AML-193 (cell line): ENCODE measurements around the gene KNDC1.

Experiments
- DNase-seq, 2 experiments: peaks; one replicate each; lab custom pipeline; 2025; lab: John Stamatoyannopoulos, UW

The KNDC1 gene

DNA sequence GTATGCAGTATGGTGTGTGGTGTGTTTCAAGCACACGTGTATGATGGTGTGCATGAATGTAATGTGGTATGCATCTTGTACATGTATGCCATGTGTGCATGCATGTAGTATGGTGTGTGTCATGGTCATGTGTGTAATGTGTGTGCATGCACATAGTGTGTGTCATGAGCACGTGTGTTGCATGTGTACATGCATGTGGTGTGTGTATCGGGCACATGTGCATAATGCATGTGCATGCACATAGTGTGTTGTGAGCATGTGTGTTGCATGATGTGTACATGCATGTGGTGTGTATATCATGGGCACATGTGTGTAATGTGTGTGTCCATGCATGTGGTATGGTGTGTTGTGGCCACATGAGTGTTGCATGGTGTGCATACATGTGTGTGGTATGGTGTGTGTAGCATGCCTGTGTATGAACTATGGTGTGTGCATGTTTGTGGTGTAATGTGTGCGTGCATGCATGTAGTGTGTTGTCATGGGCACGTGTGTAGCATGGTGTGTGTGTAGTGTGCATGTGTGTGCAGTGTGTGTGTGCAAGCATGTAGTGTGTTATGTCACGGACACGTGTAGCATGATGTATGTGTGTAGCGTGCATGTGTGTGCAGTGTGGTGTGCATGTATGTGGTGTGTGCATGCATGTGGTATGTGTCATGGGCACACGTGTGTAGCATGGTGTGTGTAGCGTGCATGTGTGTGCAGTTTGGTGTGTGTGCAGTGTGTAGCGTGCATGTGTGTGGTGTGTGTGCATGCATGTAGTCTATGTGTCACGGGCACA lies 17.6 kb downstream of the KNDC1 start:
- no peak for DNase-seq

DNA sequence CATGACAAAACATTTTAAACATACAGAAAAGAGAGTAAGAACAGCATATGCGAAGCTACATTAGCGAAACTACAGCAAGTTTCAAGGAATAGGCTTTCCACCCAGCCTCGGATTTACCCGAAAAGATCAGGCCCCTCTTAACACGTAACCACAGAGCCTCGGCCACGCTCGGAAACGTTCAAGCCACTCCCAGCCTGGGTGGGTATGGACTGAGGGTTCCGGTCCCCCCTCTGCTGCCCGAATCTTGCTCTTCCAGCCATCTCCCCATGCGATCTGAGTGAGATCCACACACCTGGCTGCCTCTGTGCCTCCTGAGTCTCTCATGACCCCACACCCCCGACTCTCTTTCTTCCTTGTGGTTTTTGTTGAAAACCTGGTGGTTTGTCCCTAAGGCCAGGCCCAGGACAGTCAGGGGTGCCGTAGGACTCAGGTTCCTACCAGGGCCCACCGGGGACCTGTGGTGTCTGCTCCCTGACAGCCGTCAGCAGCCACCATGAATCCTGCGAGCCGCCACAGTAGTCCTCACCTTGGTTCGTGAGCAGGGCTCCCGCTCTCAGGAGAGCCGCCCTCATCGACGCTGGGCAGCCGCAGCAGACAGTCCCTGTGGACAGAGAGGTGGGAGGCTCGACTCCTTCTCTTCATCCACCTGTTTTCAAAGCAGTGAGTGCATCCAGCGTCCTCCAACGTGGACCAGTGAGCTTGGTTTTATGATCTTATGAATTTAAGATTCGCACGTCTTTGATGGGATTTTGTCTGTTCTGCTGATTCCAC lies 18.5 kb downstream of the KNDC1 start:
- DNase-seq, result no peak

DNA sequence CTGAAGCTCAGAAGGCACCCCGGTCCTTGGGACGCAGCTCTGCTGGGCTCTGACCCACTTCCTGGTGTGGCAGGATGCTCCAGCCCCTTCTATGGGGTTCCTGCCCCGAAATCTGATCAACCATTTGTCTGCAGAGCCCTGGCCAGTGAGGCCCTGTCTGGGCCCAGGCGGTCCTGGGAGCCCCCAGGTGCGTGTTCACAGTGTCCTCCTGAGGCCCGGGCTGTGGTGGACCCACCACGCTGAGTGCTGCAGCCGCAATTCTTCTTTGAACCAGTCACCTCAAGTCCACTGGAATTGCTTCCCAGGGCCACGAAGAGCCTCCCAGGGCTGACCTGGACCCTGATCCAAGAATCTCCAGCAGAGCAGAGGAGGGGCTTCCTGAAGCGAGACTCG lies 19.1 kb downstream of the KNDC1 start:
- DNase-seq, result no peak

DNA sequence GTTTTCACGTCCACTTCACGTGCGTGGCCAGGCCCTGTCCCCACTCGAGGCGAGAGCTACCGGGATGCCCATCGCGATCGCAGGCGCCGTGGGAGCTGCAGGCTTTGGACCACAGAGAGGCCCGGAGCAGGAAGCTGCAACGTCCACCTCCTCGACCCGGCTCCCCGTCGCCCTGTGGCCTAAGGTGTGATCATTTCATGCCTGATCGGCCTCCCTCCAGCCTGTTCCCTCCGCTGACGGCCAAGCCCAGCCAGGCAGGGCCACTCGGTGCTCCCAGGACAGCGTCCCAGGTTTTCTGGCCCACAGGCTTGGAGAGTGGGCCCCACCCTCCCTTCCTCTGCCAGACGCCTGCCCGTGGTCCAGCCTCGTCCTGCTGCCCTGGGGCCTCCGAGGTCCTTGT lies 19.6 kb downstream of the KNDC1 start:
- no peak for DNase-seq

DNA sequence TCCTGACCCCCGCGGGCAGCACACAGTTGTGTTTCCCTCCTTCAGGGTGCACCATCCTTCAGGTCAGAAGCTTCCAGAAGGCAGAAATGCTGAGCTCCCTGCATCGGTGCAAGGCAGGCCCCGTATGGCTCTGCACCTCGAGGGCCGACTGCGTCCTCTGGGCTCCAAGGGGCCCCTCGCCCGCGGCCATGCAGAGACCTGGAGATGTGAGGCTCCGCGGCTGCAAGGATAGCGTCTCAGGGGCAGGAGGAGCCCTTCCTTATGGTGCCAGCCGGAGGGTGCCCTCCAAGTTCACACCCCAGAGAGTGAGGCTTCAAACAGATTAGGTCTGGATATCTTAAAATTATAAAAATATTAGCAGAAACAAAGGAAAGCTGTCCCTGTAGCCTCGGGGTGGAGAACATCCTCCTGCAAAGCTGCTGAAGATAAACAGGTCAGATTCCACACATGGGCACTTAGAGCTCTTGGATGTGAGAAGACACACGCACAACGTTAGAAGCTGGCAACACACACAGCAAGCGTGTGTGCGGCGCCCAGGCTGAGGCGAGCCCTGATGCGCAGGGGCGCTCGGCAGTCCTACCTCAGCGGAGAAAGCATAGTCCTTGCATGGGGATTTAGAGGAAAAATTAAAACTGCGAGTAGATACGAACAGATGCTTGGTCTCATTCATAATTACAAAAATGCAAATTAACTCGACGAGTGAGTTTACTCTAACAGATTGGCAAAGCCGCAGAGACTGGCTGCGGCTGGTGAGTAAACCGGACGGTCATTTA lies 20.4 kb downstream of the KNDC1 start:
- no peak for DNase-seq

DNA sequence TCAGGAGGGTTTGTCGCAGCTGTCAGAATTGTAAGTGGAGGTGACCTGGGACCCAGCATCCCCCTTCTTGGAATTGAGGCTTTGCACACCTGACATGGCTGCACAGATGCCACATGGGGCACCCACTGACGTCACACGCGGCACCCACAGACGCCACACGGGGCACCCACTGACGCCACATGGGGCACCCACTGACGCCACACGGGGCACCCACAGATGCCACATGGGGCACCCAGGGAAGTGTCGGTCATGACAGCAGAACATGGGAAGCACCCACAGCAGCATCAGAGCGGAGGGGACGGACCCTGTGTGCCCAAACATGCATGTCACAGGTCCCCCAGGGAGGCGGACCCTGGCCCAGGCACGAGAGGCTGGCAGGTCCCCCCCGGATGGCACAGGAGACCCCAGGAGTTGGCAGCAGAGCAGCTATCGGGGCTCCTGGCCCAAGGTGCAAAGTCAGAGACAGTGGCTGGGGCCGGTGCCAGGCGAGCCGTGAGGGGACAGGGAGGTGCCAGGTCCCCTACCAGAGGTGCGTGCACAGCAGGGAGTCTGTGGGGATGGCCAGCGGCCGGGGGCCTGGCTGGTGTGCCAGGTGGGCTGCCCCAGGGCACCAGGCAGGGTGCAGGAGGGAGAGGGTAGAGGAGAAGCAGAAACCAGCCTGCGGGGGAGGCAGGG lies 21.1 kb downstream of the KNDC1 start:
- DNase-seq, result no peak

DNA sequence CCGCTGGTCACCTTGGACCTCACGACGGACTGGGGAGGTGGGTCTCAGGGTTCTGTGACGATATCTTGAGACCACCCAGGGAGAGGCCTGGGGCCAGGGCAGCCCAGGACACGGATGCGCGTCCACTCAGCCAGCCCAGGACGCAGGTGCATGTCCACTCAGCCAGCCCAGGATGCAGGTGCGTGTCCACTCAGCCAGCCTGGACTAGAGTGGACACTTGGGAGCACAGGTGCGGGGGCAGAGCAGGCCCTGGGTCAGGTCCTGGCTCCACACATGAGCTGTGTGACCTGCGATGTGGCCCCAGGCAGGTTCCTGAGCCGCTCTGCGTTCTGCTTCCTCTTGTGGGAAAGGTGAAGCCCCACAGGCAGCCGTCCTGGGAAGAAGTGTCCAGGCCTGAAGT lies 22.2 kb downstream of the KNDC1 start:
- DNase-seq, result no peak

DNA sequence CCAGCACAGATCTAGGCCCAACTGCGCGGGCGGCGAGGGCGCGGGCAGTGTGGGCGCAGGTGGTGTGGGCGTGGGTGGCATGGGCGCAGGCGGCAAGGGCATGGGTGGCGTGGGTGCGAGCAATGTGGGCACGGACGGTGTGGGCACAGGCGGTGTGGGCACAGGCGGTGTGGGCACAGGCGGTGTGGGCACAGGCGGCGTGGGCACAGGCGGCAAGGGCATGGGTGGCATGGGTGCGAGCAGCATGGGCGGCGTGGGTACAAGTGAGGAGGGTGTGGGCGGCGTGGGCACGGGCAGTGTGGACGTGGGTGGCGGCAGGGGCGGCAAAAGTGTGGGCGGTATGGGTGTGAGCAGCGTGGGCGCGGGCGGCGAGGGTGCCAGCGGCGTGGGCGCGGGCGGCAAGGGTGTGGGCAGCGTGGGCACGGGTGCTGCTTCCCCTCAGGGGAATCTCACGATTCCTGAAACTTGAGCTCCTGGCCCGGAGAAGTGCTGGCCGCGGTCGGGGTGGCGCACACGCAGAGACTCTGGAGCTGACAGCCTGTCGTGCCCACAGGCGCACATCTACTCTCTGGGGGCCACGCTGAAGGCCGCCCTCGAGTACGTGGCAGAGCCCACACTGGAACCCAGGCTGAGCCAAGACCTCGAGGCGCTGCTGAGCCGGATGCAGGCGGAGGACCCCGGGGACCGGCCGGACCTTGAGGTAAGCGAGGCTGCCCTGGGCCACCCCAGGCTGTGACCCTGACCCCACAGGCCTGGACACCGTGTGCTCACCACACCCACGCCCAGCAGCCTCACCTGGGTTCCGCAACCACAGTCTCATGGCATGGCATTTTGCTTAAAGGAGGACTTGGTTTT lies 23.0 kb downstream of the KNDC1 start:
- DNase-seq, result no peak

DNA sequence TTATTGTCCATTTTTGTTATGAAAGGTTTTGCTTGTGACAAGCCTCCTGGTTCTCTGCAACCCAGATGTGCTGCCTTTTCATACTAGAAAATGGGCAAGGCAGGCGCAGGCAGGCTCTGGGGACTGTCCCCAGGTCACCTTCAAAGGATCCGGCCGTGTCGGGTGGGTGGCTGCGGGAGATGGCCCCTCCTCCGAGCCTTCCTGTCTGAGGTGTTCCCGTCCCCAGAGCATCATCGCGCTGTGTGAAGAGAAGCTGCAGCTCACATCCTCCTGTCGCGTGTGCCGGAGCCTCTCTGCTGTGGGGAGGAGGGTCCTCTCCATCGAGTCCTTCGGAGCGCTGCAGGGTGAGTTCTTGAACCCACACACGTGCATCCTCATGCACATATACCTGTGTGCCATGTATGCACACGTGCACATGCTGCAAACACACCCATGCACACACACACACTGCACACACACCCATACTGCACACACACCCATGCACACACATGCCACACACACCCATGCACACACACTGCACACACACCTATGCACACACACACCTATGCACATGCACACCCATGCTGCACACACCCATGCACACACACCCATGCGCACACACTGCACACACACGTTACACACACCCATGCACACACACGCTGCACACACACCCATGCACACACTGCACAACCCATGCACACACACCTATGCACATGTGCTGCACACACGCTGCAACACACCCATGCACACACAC lies 23.8 kb downstream of the KNDC1 start:
- DNase-seq, result no peak

DNA sequence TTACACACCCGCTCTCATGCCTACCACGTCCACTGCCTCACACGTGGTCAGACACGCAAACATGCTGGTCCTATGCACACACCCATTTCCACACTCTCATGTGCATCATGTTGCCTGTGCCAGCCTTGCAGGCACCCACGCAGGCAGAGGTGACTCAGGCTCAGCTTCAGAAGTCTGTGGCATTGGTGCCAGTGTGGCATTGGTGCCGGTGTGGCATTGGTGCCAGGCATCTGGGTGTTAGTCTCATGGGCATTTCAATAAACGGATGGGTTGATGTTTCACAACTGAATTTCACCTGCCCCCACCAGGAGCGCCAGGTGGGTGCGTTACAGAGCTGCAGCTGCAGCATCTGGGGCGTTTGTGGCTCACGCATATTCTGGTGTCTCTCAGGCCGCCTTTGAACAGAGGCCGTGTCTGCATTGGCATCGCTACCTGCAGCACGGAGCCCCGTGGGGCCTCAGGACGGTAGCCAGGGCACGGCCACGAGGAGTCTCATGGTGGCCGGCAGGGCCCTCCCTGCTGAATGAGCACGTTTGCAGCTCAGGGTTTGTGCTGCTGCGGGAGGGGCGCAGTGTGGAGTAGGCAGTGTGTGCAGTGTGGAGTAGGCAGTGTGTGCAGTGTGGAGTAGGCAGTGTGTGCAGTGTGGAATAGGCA lies 24.7 kb downstream of the KNDC1 start:
- DNase-seq, result no peak

DNA sequence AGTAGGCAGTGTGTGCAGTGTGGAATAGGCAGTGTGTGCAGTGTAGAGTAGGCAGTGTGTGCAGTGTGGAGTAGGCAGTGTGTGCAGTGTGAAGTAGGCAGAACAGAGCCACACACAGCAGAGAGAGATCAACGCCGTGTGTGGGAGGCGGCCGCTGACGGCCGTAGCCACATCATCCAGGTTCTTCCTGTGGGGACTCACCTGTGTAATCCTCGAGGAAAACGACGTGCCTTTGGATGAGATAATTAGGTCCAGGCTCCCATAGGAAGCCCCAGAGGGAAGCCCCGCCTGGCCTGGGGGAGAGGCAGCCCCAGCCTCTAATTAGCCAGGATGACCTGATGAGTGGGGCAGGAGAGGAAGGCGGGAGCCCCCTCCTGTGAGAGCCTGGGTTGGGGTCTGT lies 25.4 kb downstream of the KNDC1 start:
- no peak for DNase-seq

DNA sequence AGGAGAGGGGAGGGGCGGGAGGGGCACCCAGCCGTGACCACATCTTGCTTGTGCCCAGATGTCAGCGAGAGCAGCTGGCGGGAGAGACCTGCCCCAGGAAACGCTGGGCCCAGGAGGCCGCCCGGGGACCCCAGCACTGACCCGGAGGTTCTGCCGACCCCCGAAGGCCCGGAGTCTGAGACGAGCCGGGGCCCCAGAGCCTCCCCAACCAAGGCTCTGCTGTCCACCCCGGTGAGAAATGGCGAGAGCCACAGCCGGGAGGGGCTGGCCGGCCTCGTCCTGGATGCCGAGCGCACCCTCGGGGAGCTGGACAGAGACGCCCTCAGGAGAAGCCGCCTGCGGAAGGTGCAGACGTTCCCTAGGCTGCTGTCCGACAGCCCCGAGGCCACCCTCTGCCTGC lies 25.9 kb downstream of the KNDC1 start:
- DNase-seq, result no peak

DNA sequence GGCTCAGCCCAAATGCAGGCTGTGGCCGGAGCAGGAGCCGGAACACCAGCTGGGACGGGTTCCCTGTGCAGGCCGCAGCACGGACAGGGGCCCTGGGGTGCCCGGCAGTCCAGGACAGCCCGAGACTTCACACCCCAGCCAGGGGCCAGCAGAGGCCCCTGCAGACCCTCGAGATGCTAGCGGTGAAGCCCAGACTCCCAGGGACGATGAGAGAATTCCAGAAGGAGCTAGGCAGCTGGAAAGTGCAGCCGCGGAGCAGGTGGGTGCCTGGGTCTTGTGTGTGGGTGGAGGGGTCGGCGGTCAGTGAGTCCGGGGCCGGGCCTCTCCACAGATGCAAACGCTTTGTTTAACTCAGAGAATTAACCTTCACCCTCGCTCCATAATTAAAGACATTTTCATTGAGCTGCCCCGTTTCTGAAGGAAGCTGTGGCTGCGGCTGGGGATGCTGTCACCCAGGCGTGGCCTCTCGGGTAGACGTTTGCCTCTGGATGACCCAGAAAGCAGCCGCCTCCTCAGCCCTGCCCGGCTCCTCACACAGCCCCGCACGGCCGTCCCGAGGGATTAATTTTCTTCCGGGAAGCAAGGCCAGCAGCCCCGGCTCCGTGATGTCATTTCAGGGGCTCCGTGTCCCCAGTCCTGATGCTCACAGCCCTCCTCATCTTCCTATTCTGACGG lies 26.5 kb downstream of the KNDC1 start:
- DNase-seq, result no peak

DNA sequence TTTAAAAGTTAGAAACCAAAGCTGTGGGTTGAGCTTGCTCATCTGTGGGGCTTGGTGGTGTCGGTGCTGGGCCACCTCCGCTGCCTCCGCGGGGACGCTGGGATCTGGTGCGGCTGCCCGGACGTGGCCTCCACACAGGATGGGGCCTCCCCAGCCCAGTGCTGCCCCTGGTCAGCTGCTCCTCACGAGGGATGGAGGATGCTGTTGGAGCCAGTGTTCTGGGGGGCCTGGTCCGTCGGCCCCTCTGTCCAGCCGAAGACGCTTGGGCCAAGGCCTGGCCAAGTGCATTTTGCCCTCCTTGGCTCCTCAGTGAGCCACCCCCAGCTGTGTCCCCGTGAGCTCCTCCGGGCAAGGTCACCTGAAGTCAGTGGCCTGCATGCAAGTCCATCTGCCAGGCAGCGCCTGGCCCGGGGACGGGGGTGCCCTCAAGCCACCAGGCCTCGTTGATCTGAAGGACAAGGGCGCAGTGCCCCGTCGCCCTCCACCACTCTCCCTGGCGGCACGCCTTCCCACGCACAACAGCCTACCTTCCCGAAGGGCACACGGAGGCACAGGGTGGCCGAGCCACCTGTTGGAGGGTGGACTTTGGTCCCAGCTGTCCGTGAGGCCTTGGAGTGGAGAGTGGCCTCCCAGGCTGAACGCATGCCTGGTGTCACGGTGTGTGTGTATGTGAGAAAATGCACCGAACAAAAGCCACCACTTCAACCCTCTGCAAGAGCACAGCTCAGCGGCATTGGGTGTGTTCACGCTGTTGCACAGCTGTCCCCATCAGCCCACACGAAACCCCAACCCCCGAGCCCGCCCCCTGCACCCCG lies 27.3 kb downstream of the KNDC1 start:
- no peak for DNase-seq

DNA sequence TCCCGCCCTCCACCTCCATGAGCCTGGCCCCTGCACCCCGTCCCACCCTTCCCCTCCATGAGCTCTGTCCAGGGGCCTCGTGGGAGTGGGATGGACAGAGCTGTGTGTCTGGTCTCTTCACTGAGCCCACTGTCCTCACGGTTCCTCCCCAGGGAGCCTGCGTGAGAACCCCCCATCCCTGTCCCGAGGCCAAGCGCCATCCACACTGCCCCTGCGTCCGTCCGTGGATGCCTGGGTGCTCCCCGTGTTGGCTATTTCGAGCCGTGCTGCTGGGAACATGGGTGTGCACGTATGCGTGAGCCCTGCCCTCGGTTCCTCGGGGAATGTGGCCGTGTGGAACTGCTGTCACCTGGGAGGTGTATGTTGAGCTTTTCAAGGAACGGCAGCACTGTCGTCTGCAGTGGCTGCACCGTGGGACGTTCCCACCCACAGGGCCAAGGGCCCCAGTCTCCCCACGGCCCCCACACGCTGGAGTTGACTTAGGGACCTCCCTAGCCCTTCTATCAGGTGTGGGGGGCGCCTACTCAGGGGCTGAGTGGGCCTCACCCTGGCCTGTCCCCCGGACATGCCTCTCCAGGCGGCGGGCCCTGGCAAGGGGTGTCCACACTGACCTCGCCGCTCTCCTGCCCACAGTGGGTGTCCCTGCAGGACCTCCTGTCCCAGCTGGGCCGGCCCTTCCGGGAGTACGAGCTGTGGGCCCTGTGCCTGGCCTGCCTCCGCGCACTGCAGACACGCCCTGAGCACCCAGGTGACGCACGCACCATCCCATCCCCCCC lies 28.1 kb downstream of the KNDC1 start:
- no peak for DNase-seq

DNA sequence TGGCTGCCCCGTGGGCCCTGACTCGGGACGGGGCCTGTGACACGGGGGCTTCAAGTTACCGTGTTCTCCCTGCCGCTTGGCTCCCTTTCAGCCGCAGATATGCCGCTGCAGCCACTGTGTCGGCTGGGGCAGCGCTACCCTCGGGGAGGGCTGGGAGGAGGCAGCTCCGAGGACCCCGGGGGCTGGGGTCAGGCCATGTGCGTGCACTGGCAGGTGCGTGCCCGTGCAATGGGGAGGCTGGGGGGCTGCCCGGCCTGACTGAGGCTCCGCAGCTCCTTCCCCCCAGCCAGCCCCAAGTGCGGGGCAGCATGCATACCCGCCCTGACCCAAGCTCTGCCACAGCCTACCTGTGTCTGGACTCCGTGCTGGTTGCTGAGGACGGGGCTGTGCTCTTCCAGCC lies 29.2 kb downstream of the KNDC1 start:
- DNase-seq, result no peak

DNA sequence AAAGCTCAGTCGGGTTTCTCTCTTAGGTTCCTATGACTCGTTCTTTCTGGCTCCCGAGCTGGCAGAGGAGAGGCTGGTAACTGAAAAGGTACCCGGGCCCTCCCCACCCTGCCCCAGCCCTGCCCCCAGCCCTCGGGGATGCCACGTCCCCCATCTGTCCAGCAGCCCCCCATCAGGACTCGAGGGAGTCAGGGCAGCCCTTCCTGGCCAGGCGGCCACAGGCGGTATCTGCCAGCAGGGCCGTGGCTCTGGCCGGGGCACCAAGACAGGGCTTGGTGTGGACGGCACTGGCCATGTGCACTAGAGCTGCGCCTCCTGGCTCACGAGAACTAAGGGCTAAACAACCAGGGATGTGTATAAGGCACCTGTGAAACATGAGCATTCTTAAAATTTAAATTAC lies 29.7 kb downstream of the KNDC1 start:
- no peak for DNase-seq

DNA sequence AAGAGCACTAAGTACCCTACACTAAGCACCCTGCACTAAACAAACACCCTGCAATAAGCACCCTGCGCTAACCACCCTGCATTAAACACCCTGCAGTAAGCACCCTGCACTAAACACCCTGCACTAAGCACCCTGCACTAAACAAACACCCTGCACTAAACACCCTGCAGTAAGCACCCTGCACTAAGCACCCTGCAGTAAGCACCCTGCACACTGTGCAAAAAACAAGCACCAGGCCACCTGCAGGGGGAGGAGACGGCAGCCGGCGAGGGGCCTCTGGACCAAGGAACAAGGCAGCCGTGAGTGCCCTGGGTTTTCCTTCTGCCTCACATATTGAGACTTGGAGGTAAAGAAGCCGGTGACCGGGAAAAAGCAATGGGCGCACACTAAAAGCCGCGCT lies 30.2 kb downstream of the KNDC1 start:
- DNase-seq, result no peak
